H1 (cell line): ENCODE results near the gene DOCK9. TPM values are rescaled to one million over a fixed set of nuclear protein-coding genes. Genes with fewer than 3 reads are reported as not detected.

Experiments used
- ASH2L ChIP-seq: fragments of 200-600, 300-600 bp; sonication (generic); IDR thresholded peaks from one replicate; pipeline ENCODE4 v1.7.1; 2017; ENCODE audit warnings: low read length
- CBX5 ChIP-seq: fragments of 300-800, 300-1000 bp; sonication (generic); IDR thresholded peaks from 2 replicates; pipeline ENCODE4 v1.7.1; 2016; ENCODE audit warnings: antibody characterized with exemption, low read length, low read depth
- JUND ChIP-seq: IDR thresholded peaks from 2 replicates; pipeline ENCODE4 v1.6.1; 2011; ENCODE audit warnings: mild to moderate bottlenecking, improper control_type of control experiment, low read length
- KDM5A ChIP-seq: fragments of 200-600 bp; IDR thresholded peaks from 2 replicates; pipeline ENCODE4 v1.7.1; 2012; ENCODE audit warnings: mild to moderate bottlenecking, low read length, inconsistent platforms, mixed read lengths
- POLR2A ChIP-seq, 2 experiments: IDR thresholded peaks; 1 replicate in 1 of 2; 2 replicates in 1 of 2; pipeline ENCODE4 v1.6.1; 2011; ENCODE audit warnings: low read depth in 2 of 2, low read length in 2 of 2, mild to moderate bottlenecking in 2 of 2; ENCODE audit errors: control extremely low read depth in 1 of 2
- polyA plus RNA-seq, 7 experiments: library from polyadenylated mRNA; depleted of rRNA in 3 of 7; stranded (reverse) in 5 of 7; unstranded in 2 of 7; fragments of >200 nt in 5 of 7; fragments of 200-250 nt in 2 of 7; gene quantifications; 1 replicate in 5 of 7; 2 replicates in 1 of 7; 4 replicates in 1 of 7; pipeline versions ENCODE4 v1.2.1 to v1.2.3, GENCODE V29; 2011 to 2013; ENCODE audit warnings: missing spikeins in 2 of 7, mixed read lengths in 2 of 7
- total RNA-seq: library from RNA; stranded (reverse); fragmentation: NEBNext Ultra II Directional; extraction: Animal tissue kit (Norgen Biotek cat#: 25700); gene quantifications from 2 replicates; pipeline ENCODE4 v1.2.1, GENCODE V29; 2021
- TF ChIP-seq, protein P1 (sequence below): fragments of 300-600 bp; sonication (generic); IDR thresholded peaks from 2 replicates; pipeline ENCODE4 v1.7.1; 2012; ENCODE audit warnings: low read length, moderate library complexity, mild to moderate bottlenecking, inconsistent platforms; ENCODE audit not compliant: insufficient replicate concordance

The DOCK9 gene
- total and polyA plus RNA-seq, 2 of the 8 experiments (the other 6 are each of a cell fraction or from before 2014, with no cell fraction given) = 21.6 to 31.5 TPM

DNA sequence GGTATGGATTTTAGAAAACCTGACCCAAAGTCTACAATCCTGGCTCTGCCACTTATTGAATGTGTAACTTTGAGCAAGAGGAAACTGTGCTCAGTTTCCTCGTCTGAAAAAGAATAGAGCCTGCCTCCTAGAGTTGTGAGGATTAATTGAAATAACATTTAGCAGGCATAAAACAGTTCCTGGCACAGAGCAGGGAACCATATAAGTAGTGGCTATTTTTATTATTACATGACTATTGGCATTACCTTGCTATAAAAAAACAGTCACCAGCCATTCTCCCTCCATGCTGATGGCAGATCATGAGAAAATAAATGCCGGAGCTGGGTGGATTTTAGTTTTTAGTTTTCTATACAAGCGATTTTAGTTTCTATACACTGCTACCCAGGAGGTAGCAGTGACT is 5.8 kb downstream of the DOCK9 start (continued):
- TF ChIP-seq, protein P1, sequence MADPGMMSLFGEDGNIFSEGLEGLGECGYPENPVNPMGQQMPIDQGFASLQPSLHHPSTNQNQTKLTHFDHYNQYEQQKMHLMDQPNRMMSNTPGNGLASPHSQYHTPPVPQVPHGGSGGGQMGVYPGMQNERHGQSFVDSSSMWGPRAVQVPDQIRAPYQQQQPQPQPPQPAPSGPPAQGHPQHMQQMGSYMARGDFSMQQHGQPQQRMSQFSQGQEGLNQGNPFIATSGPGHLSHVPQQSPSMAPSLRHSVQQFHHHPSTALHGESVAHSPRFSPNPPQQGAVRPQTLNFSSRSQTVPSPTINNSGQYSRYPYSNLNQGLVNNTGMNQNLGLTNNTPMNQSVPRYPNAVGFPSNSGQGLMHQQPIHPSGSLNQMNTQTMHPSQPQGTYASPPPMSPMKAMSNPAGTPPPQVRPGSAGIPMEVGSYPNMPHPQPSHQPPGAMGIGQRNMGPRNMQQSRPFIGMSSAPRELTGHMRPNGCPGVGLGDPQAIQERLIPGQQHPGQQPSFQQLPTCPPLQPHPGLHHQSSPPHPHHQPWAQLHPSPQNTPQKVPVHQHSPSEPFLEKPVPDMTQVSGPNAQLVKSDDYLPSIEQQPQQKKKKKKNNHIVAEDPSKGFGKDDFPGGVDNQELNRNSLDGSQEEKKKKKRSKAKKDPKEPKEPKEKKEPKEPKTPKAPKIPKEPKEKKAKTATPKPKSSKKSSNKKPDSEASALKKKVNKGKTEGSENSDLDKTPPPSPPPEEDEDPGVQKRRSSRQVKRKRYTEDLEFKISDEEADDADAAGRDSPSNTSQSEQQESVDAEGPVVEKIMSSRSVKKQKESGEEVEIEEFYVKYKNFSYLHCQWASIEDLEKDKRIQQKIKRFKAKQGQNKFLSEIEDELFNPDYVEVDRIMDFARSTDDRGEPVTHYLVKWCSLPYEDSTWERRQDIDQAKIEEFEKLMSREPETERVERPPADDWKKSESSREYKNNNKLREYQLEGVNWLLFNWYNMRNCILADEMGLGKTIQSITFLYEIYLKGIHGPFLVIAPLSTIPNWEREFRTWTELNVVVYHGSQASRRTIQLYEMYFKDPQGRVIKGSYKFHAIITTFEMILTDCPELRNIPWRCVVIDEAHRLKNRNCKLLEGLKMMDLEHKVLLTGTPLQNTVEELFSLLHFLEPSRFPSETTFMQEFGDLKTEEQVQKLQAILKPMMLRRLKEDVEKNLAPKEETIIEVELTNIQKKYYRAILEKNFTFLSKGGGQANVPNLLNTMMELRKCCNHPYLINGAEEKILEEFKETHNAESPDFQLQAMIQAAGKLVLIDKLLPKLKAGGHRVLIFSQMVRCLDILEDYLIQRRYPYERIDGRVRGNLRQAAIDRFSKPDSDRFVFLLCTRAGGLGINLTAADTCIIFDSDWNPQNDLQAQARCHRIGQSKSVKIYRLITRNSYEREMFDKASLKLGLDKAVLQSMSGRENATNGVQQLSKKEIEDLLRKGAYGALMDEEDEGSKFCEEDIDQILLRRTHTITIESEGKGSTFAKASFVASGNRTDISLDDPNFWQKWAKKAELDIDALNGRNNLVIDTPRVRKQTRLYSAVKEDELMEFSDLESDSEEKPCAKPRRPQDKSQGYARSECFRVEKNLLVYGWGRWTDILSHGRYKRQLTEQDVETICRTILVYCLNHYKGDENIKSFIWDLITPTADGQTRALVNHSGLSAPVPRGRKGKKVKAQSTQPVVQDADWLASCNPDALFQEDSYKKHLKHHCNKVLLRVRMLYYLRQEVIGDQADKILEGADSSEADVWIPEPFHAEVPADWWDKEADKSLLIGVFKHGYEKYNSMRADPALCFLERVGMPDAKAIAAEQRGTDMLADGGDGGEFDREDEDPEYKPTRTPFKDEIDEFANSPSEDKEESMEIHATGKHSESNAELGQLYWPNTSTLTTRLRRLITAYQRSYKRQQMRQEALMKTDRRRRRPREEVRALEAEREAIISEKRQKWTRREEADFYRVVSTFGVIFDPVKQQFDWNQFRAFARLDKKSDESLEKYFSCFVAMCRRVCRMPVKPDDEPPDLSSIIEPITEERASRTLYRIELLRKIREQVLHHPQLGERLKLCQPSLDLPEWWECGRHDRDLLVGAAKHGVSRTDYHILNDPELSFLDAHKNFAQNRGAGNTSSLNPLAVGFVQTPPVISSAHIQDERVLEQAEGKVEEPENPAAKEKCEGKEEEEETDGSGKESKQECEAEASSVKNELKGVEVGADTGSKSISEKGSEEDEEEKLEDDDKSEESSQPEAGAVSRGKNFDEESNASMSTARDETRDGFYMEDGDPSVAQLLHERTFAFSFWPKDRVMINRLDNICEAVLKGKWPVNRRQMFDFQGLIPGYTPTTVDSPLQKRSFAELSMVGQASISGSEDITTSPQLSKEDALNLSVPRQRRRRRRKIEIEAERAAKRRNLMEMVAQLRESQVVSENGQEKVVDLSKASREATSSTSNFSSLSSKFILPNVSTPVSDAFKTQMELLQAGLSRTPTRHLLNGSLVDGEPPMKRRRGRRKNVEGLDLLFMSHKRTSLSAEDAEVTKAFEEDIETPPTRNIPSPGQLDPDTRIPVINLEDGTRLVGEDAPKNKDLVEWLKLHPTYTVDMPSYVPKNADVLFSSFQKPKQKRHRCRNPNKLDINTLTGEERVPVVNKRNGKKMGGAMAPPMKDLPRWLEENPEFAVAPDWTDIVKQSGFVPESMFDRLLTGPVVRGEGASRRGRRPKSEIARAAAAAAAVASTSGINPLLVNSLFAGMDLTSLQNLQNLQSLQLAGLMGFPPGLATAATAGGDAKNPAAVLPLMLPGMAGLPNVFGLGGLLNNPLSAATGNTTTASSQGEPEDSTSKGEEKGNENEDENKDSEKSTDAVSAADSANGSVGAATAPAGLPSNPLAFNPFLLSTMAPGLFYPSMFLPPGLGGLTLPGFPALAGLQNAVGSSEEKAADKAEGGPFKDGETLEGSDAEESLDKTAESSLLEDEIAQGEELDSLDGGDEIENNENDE = no peak
- TF ChIP-seq POLR2A (IDR thresholded peaks at IDR 0.05; ENCODE audit: control extremely low read depth in 1 of 2, low read depth in 2 of 2, low read length in 2 of 2) (no peak), ASH2L (no peak), KDM5A (no peak), JUND (no peak), CBX5 (no peak)
